H1 (cell line): ENCODE data around the gene NSFL1C. TPM values are rescaled to one million over a fixed set of nuclear protein-coding genes. Genes with fewer than 3 reads are reported as not detected.

Source experiments
- CTCF ChIA-PET: fragments of 300-600 bp; sonication (Branson Sonifier 250); formaldehyde crosslinking; loops from one replicate; lab custom pipeline; 2021; ENCODE audit not compliant: partially characterized antibody; lab: Charles Lee
- POLR2A ChIA-PET: fragments of 300-600 bp; sonication (Branson Sonifier 250); formaldehyde crosslinking; loops from one replicate; lab custom pipeline; 2021; ENCODE audit warnings: inconsistent platforms; ENCODE audit not compliant: partially characterized antibody; lab: Charles Lee
- DNase-seq, 2 experiments: peaks; one replicate each; pipeline versions ENCODE4 v3.0.0 to v3.0.0-alpha.2; 2010 to 2022; ENCODE audit warnings: low spot score in 2 of 2, low read depth in 1 of 2, mixed read lengths in 1 of 2
- FAIRE-seq: peaks from 2 replicates; lab custom pipeline; 2011; peaks lifted over from hg19 to GRCh38; lab: Jason Lieb, UNC
- H2AFZ ChIP-seq: 2 replicates; pipeline ENCODE4 v1.8.1; 2012; ENCODE audit warnings: low read length, inconsistent platforms
- H2AK5ac ChIP-seq: 2 replicates; pipeline ENCODE4 v1.6.1; 2013; ENCODE audit warnings: low read depth, low read length
- H2BK120ac ChIP-seq: replicated peaks from 2 replicates; pipeline ENCODE3; 2013; ENCODE audit warnings: low read depth, low read length, inconsistent platforms
- H2BK12ac ChIP-seq: 2 replicates; pipeline ENCODE4 v1.6.1; 2013; ENCODE audit warnings: low read depth, low read length
- H2BK15ac ChIP-seq: 2 replicates; pipeline ENCODE4 v1.6.1; 2013; ENCODE audit warnings: low read length
- H2BK20ac ChIP-seq: 2 replicates; pipeline ENCODE4 v1.6.1; 2013; ENCODE audit warnings: low read length
- H2BK5ac ChIP-seq: 2 replicates; pipeline ENCODE4 v1.6.1; 2013; ENCODE audit warnings: low read depth, low read length
- H3K14ac ChIP-seq: 2 replicates; pipeline ENCODE4 v1.6.1; 2013; ENCODE audit warnings: inconsistent platforms; ENCODE audit not compliant: insufficient read length
- H3K18ac ChIP-seq: 2 replicates; pipeline ENCODE4 v1.6.1; 2013; ENCODE audit warnings: low read length; ENCODE audit errors: extremely low read depth
- H3K23ac ChIP-seq: 2 replicates; pipeline ENCODE4 v1.6.1; 2013; ENCODE audit warnings: inconsistent platforms; ENCODE audit not compliant: insufficient read length
- H3K23me2 ChIP-seq: 2 replicates; pipeline ENCODE4 v1.6.1; 2013; ENCODE audit warnings: low read depth, low read length
- H3K27ac ChIP-seq: 2 replicates; pipeline ENCODE4 v1.6.1; 2011; ENCODE audit warnings: low read depth, low read length, inconsistent platforms
- H3K27me3 ChIP-seq, 4 experiments: replicated peaks in 1 of 4; 1 replicate in 1 of 4; 2 replicates in 3 of 4; pipeline versions ENCODE4 v1.6.1 to v1.8.1; 2011 to 2013; ENCODE audit warnings: low read length in 3 of 4, mild to moderate bottlenecking in 3 of 4, inconsistent platforms in 2 of 4, mixed read lengths in 2 of 4, moderate library complexity in 1 of 4; ENCODE audit not compliant: control insufficient read depth in 3 of 4, insufficient read depth in 3 of 4; ENCODE audit errors: extremely low read depth in 1 of 4
- H3K36me3 ChIP-seq, 4 experiments: 2 replicates each; pipeline versions ENCODE4 v1.6.1 to v1.8.1; 2011 to 2013; ENCODE audit warnings: mild to moderate bottlenecking in 4 of 4, low read length in 3 of 4, moderate library complexity in 2 of 4, control low read depth in 1 of 4, inconsistent platforms in 1 of 4; ENCODE audit not compliant: insufficient read depth in 4 of 4, control insufficient read depth in 2 of 4
- H3K4ac ChIP-seq: replicated peaks from 2 replicates; pipeline ENCODE3; 2013; ENCODE audit warnings: low read length, low read depth, mixed read lengths, inconsistent platforms; ENCODE audit not compliant: insufficient read length
- H3K4me1 ChIP-seq, 4 experiments: replicated peaks in 1 of 4; 1 replicate in 1 of 4; 2 replicates in 3 of 4; pipeline versions ENCODE4 v1.6.1 to v1.8.1; 2011 to 2013; ENCODE audit warnings: low read length in 3 of 4, inconsistent platforms in 2 of 4, mixed read lengths in 1 of 4; ENCODE audit not compliant: insufficient read depth in 4 of 4, control insufficient read depth in 3 of 4
- H3K4me2 ChIP-seq, 2 experiments: 2 replicates each; pipeline versions ENCODE4 v1.6.1 to v1.8.1; 2011 to 2013; ENCODE audit warnings: low read depth in 2 of 2, low read length in 2 of 2, control low read depth in 1 of 2, inconsistent platforms in 1 of 2, mild to moderate bottlenecking in 1 of 2; ENCODE audit not compliant: insufficient read depth in 1 of 2
- H3K4me3 ChIP-seq, 4 experiments: fragments of 200-600, 300-600 bp in 1 of 4; sonication (generic), shearing (Covaris generic), sonication (Bioruptor Twin) in 1 of 4; 2 replicates each; pipeline versions ENCODE4 v1.5.1 to v1.8.1; 2011 to 2016; ENCODE audit warnings: low read length in 4 of 4, low read depth in 3 of 4, control low read depth in 2 of 4, inconsistent platforms in 2 of 4, mild to moderate bottlenecking in 2 of 4, mixed read lengths in 1 of 4, moderate library complexity in 1 of 4; ENCODE audit not compliant: insufficient read depth in 2 of 4; ENCODE audit errors: extremely low read depth in 1 of 4
- H3K56ac ChIP-seq: replicated peaks from 2 replicates; pipeline ENCODE3; 2013; ENCODE audit warnings: low read depth, mild to moderate bottlenecking, mixed read lengths, low read length, inconsistent platforms; ENCODE audit not compliant: insufficient read length
- H3K79me1 ChIP-seq: 2 replicates; pipeline ENCODE4 v1.6.1; 2013; ENCODE audit warnings: low read depth, low read length, control low read depth
- H3K79me2 ChIP-seq, 2 experiments: 2 replicates each; pipeline versions ENCODE4 v1.6.1 to v1.8.1; 2012 to 2013; ENCODE audit warnings: low read length in 2 of 2, mild to moderate bottlenecking in 2 of 2, inconsistent platforms in 1 of 2; ENCODE audit not compliant: insufficient read depth in 2 of 2, control insufficient read depth in 1 of 2
- H3K9ac ChIP-seq, 4 experiments: replicated peaks in 1 of 4; 1 replicate in 1 of 4; 2 replicates in 3 of 4; pipeline versions ENCODE4 v1.6.1 to v1.8.1; 2011 to 2013; ENCODE audit warnings: low read depth in 3 of 4, low read length in 3 of 4, control low read depth in 2 of 4, mild to moderate bottlenecking in 2 of 4, moderate library complexity in 2 of 4, inconsistent platforms in 1 of 4; ENCODE audit errors: extremely low read depth in 1 of 4
- H3K9me3 ChIP-seq, 2 experiments: 2 replicates each; pipeline versions ENCODE4 v1.6.1 to v1.8.1; 2012 to 2013; ENCODE audit warnings: mild to moderate bottlenecking in 2 of 2, moderate library complexity in 2 of 2, control low read depth in 1 of 2, inconsistent platforms in 1 of 2, low read depth in 1 of 2, low read length in 1 of 2, mixed read lengths in 1 of 2; ENCODE audit not compliant: insufficient read depth in 2 of 2
- H4K20me1 ChIP-seq, 2 experiments: replicated peaks in 1 of 2; 2 replicates each; pipeline versions ENCODE3 to v1.8.1; 2011 to 2013; ENCODE audit warnings: inconsistent platforms in 2 of 2, low read length in 2 of 2, mild to moderate bottlenecking in 1 of 2; ENCODE audit not compliant: insufficient read depth in 2 of 2, control insufficient read depth in 1 of 2
- H4K5ac ChIP-seq: 2 replicates; pipeline ENCODE4 v1.6.1; 2013; ENCODE audit warnings: low read length, low read depth, mixed read lengths, inconsistent platforms; ENCODE audit not compliant: insufficient read length
- H4K8ac ChIP-seq: 2 replicates; pipeline ENCODE4 v1.8.0; 2013; ENCODE audit warnings: mild to moderate bottlenecking, moderate library complexity, low read length, inconsistent platforms; ENCODE audit not compliant: insufficient read depth; ENCODE audit errors: extremely low read depth
- H4K91ac ChIP-seq: replicated peaks from 2 replicates; pipeline ENCODE3; 2013; ENCODE audit warnings: low read length, mixed read lengths, inconsistent platforms; ENCODE audit not compliant: insufficient read length
- BRCA1 ChIP-seq: IDR thresholded peaks from 2 replicates; pipeline ENCODE4 v1.6.1; 2012; ENCODE audit warnings: low read depth, low read length, improper control_type of control experiment
- GABPA ChIP-seq: IDR thresholded peaks from 2 replicates; pipeline ENCODE4 v1.6.1; 2011; ENCODE audit warnings: mild to moderate bottlenecking, low read length, moderate library complexity, borderline replicate concordance; ENCODE audit not compliant: insufficient read depth
- HDAC2 ChIP-seq, 2 experiments: fragments of 300-600 bp in 1 of 2; sonication (generic) in 1 of 2; IDR thresholded peaks; 2 replicates each; pipeline ENCODE4 v1.6.1; 2011 to 2012; ENCODE audit warnings: low read depth in 2 of 2, low read length in 2 of 2, mild to moderate bottlenecking in 2 of 2, moderate library complexity in 2 of 2, borderline replicate concordance in 1 of 2, inconsistent platforms in 1 of 2
- KDM4A ChIP-seq: IDR thresholded peaks from one replicate; pipeline ENCODE4 v1.7.1; 2012; ENCODE audit warnings: low read depth, mild to moderate bottlenecking, moderate library complexity, low read length, inconsistent platforms; ENCODE audit not compliant: severe bottlenecking
- RBBP5 ChIP-seq: IDR thresholded peaks from 2 replicates; pipeline ENCODE4 v1.7.1; 2012; ENCODE audit warnings: low read depth, mild to moderate bottlenecking, inconsistent platforms, low read length, moderate library complexity, borderline replicate concordance
- RXRA ChIP-seq: IDR thresholded peaks from 2 replicates; pipeline ENCODE4 v1.6.1; 2011; ENCODE audit warnings: low read depth, mild to moderate bottlenecking, low read length, moderate library complexity; ENCODE audit not compliant: insufficient read depth
- SAP30 ChIP-seq: fragments of 300-600 bp; sonication (generic); IDR thresholded peaks from 2 replicates; pipeline ENCODE4 v1.7.1; 2012; ENCODE audit warnings: low read length, moderate library complexity, mild to moderate bottlenecking, inconsistent platforms; ENCODE audit not compliant: insufficient read depth, insufficient replicate concordance
- SUZ12 ChIP-seq: fragments of 200-600 bp; sonication (generic); IDR thresholded peaks from 2 replicates; pipeline ENCODE4 v1.6.1; 2012; ENCODE audit warnings: mild to moderate bottlenecking, inconsistent platforms, low read length, moderate library complexity, mixed read lengths
- TAF1 ChIP-seq: IDR thresholded peaks from 2 replicates; pipeline ENCODE4 v1.6.1; 2011; ENCODE audit warnings: mild to moderate bottlenecking, low read depth, low read length
- TCF12 ChIP-seq: IDR thresholded peaks from 2 replicates; pipeline ENCODE4 v1.6.1; 2011; ENCODE audit warnings: low read depth, mild to moderate bottlenecking, low read length
- TEAD4 ChIP-seq: IDR thresholded peaks from 2 replicates; pipeline ENCODE4 v1.6.1; 2012; ENCODE audit warnings: low read depth, low read length, inconsistent platforms, mixed read lengths
- polyA plus RNA-seq, 7 experiments: library from polyadenylated mRNA; depleted of rRNA in 3 of 7; stranded (reverse) in 5 of 7; unstranded in 2 of 7; fragments of >200 nt in 5 of 7; fragments of 200-250 nt in 2 of 7; gene quantifications; 1 replicate in 5 of 7; 2 replicates in 1 of 7; 4 replicates in 1 of 7; pipeline versions ENCODE4 v1.2.1 to v1.2.3, GENCODE V29; 2011 to 2013; ENCODE audit warnings: missing spikeins in 2 of 7, mixed read lengths in 2 of 7
- total RNA-seq: library from RNA; stranded (reverse); fragmentation: NEBNext Ultra II Directional; extraction: Animal tissue kit (Norgen Biotek cat#: 25700); gene quantifications from 2 replicates; pipeline ENCODE4 v1.2.1, GENCODE V29; 2021
- TF ChIP-seq, protein P1 (sequence below), 3 experiments: IDR thresholded peaks; 1 replicate in 2 of 3; 2 replicates in 1 of 3; pipeline versions ENCODE4 v1.5.1 to v1.6.1; 2011; ENCODE audit warnings: low read length in 3 of 3, mild to moderate bottlenecking in 3 of 3, inconsistent platforms in 2 of 3, low read depth in 1 of 3, moderate library complexity in 1 of 3; ENCODE audit not compliant: insufficient read depth in 1 of 3; ENCODE audit errors: control extremely low read depth in 1 of 3

Gene NSFL1C
- total and polyA plus RNA-seq, 2 of the 8 experiments (the other 6 are each of a cell fraction or from before 2014, with no cell fraction given): 21.6 to 98.0 TPM

DNA sequence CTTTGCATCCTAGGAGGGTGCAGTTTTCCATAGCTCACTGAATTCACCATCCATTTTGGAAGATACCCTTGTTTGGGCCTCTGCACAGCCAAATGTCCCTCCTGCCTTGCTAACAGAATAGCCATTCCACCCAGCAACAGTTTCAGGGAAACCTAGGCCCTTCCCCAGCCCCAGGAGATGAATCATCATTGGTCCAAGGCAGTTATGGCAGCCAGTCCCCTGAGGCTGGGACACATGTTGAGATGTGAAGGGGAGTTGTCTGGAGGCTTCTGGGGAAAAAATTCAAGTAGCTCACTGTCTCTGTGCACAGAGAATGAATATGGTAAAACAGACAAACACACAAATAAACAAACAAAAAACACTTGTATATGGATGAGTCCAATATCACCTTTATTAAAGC lies 41.9 kb upstream of the NSFL1C start:
- no peak overlapping the region for H2BK15ac ChIP-seq
- H2BK5ac ChIP-seq: no peak overlapping the region
- FAIRE-seq: no peak
- no peaks in the 10 kb centered on the region for H3K23me2 ChIP-seq
- no peak overlapping the region for H3K56ac ChIP-seq
- H2BK120ac ChIP-seq: no peak overlapping the region
- no peak overlapping the region for H3K23ac ChIP-seq
- no peaks in the 10 kb centered on the region for H3K79me1 ChIP-seq
- ChIA-PET POLR2A (interaction anchor here (0.7 to 1.7 kb wide), 2 partner anchors 43 to 141 kb away, joined by 3 read pairs; no protein-coding TSS in a partner anchor), CTCF (interaction anchor here (0.6 to 4.3 kb wide), 20 partner anchors 9 to 272 kb away, joined by 3 to 29 read pairs (median 4); partner anchors contain the start of gene SIRPD)
- no peak overlapping the region for H2BK12ac ChIP-seq
- H4K91ac ChIP-seq: no peak overlapping the region
- H2AFZ ChIP-seq: no peak overlapping the region
- H3K14ac ChIP-seq: no peak overlapping the region
- H3K79me2 ChIP-seq: no peaks in the 10 kb centered on the region
- no peak overlapping the region for H4K8ac ChIP-seq
- no peak overlapping the region for H3K4me3 ChIP-seq
- H3K9me3 ChIP-seq: no peaks in the 10 kb centered on the region
- no peak overlapping the region for H3K18ac ChIP-seq
- H2AK5ac ChIP-seq: no peak overlapping the region
- H3K27ac ChIP-seq: no peak overlapping the region
- H2BK20ac ChIP-seq: no peak overlapping the region
- no peak overlapping the region for H3K9ac ChIP-seq
- no peaks in the 10 kb centered on the region for H4K20me1 ChIP-seq
- no peak overlapping the region for H3K4ac ChIP-seq
- no peaks in the 10 kb centered on the region for H3K36me3 ChIP-seq
- DNase-seq: no peak
- no peak overlapping the region for H3K4me2 ChIP-seq
- peaks cover 0 to 2% (median 0%) of the 10 kb centered on the region in 4 experiments; a peak in 3 of 7 replicates for H3K27me3 ChIP-seq
- H3K4me1 ChIP-seq: peaks cover 0 to 3% (median 0%) of the 10 kb centered on the region in 4 experiments; a peak in 1 of 7 replicates
- no peak overlapping the region for H4K5ac ChIP-seq
- TF ChIP-seq RXRA: no peak
- TF ChIP-seq, protein P1, sequence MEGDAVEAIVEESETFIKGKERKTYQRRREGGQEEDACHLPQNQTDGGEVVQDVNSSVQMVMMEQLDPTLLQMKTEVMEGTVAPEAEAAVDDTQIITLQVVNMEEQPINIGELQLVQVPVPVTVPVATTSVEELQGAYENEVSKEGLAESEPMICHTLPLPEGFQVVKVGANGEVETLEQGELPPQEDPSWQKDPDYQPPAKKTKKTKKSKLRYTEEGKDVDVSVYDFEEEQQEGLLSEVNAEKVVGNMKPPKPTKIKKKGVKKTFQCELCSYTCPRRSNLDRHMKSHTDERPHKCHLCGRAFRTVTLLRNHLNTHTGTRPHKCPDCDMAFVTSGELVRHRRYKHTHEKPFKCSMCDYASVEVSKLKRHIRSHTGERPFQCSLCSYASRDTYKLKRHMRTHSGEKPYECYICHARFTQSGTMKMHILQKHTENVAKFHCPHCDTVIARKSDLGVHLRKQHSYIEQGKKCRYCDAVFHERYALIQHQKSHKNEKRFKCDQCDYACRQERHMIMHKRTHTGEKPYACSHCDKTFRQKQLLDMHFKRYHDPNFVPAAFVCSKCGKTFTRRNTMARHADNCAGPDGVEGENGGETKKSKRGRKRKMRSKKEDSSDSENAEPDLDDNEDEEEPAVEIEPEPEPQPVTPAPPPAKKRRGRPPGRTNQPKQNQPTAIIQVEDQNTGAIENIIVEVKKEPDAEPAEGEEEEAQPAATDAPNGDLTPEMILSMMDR (IDR thresholded peaks at IDR 0.05; ENCODE audit: control extremely low read depth in 1 of 3, insufficient read depth in 1 of 3, low read depth in 1 of 3, low read length in 3 of 3): no peak
- TF ChIP-seq HDAC2 (IDR thresholded peaks at IDR 0.05; ENCODE audit: borderline replicate concordance in 1 of 2, low read depth in 2 of 2, low read length in 2 of 2): no peak
- TF ChIP-seq TCF12: no peak
- no peak for TF ChIP-seq TAF1
- no peak for TF ChIP-seq RBBP5
- no peak for TF ChIP-seq TEAD4
- TF ChIP-seq KDM4A: no peak
- TF ChIP-seq SAP30: no peak
- no peak for TF ChIP-seq GABPA
- TF ChIP-seq BRCA1: no peak
- TF ChIP-seq SUZ12: no peak
